NCI-H1436 (cell line): Measurements from ENCODE around the gene PDE6C.

Experiments
- DNase-seq: peaks from one replicate; lab custom pipeline; 2025; lab: John Stamatoyannopoulos, UW

PDE6C gene

DNA sequence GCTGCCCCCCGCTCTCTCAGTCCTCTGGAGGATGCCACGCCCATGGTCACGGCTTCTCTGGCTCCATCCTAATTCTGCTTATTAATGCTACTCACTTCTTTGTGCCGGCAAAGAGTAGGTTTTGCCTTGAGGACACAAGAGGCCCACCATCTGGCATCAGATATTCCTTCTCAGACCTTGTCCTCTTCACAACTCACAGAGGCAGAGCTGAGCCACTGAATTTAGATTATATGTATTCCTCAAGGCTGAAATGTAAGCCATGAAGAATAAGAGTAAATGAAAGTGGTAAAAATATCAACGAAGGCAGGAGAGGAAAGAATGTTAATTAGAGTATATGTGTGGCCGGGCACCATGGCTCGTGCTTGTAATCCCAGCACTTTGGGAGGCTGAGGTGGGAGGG lies 17.8 kb upstream of the PDE6C start:
- no peak for DNase-seq

DNA sequence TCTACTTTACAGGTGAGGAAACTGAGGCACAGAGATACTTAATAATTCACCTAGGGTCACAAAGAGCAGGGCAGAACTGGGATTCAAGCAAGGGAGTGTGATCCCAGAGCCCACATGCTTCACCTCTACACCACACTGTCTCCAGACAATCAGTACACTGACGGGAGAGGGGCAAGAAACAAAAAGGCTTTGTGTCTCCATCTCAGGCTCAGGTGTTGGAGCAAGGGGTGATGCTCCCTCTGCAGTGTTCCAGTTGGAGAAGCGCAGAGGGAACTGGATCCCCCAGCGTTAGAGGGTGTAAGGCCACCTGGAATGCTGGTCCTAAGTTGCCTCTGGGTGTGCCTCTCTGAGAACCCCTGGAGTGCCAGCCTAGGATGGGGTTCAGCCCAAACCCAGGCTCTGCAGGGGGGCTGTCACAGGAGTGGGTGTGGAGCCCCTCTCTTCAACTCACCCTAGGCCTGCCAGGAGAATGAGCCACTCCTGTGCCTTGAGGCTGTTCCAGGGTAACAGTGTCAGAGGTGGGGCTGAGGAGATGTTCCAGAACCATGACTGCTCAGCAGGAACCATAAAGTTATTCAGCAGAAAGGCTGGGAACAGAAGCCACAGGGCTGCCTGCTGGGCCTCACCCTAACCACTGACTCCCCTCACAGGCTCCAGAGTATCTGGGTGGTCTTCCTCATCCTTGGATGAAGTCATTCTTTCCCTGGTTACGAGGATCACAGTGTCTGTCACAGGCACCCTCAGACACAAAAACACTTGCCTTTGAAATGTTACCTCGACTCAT lies 16.8 kb upstream of the PDE6C start:
- DNase-seq, result no peak

DNA sequence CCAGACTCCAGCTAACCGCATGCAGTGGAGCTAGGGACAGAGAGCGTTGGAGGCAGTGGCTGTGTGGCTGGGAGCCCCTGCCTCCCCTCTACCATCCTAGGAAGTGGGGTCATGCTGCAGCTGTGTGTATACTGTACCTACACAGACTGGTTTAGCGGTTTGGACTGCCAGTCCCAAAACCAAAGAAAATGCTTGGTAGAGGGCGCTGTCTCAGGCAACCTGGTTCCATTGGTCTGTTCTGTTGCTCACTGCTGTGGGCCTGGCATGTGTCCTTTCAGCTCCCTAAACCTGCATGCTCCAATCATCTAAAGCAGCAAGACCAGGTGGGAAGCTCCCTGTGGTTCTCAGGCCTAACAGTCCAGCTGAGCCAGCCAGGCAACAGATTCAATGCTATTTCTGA lies 15.8 kb upstream of the PDE6C start:
- no peak for DNase-seq

DNA sequence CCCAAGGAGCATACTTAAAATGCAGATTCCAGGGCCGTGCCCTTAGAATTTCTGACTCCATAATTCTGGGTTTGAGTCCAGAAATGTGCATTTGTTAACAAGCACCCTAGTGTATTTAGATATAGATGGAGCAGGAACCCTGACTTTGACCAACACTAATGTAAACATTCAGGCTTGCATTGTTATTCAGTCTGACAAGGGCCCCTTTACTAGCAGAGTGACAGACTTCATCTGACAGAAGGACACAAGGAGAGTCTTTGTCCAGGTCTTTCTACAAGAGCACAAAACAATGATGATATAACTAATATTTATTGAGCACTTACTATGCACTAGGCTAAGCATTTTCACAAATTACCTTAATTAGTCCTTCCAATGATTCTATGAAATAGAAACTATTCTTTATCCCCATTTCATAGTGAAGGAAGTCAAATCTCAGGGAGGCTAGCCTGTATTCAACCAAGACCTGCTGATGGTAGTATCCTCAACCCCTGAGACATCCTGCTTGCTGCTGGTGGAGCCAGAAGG lies 15.2 kb upstream of the PDE6C start:
- no peak for DNase-seq

- no peak for DNase-seq
These were observed 14.2 kb upstream of the PDE6C start for GRCh38 chr10:93598157-93598556.

GRCh38 chr10:93599335-93599734 lies 13.0 kb upstream of the PDE6C start:
- DNase-seq, result no peak

- DNase-seq, result no peak
These were observed 12.6 kb upstream of the PDE6C start for GRCh38 chr10:93599778-93600177.

DNA sequence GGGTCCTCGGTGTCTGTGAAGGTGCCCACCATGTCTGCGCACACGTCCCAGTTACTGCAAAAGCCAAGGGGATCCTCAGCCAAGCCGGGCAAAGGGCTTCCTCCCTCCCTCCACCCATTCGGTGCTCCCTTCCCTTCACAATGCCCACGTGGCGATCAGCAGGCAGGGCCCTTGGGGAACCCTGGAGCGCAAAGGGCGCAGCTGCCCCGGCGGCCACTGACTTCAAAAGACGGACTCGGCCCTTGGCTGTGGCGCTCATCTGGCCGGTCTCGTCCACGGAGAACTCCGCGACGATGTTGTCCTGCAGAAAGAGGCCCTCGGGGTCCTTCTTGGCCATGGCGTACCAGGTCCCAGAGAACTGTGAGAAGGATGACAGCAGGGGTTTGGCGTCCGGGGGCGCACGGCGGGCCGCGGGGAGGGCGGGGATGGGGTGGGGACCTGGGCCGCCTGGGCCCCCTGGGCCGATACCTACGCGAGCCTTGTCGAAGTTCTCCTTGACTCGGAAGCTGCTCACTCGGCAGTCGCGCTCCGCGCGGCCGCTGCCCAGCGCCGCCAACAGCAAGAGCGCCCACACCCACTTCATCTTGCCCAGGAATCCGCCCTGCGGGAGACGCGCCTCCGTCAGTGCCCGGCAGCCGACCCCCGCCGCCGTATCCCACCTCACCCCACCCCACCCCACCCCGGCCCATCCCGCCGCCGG lies 11.7 kb upstream of the PDE6C start:
- no peak for DNase-seq

GRCh38 chr10:93601146-93601773 lies 11.1 kb upstream of the PDE6C start, which contains the start of gene RBP4:
Gene RBP4 (minus strand): TSS chr10:93601235. CDS start chr10:93601028, 207 bp downstream.
- no peak for DNase-seq

- DNase-seq, result no peak
These were observed 10.6 kb upstream of the PDE6C start for GRCh38 chr10:93601774-93602162.

GRCh38 chr10:93603023-93603422 lies 9.3 kb upstream of the PDE6C start:
- DNase-seq, result no peak

DNA sequence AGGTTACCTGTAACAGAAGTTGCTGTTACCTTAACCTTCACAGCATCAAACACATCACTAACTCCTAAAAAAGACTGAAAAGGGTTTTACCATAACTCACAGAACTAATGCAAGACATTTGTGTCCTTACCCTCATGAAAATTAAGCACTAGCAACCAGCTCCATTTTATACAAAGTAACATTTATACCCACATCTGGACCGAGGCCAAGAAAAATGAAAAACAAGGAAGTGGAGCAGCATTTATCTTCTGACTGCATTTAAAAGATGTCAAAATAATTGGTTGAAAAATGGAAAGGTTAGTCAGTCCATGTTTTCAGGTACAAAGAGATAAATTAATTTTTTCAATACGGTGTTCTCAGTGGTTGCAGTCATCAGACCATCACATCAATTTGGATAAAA lies 8.2 kb upstream of the PDE6C start:
- no peak for DNase-seq

GRCh38 chr10:93608421-93608820 lies 3.9 kb upstream of the PDE6C start:
- no peak for DNase-seq

DNA sequence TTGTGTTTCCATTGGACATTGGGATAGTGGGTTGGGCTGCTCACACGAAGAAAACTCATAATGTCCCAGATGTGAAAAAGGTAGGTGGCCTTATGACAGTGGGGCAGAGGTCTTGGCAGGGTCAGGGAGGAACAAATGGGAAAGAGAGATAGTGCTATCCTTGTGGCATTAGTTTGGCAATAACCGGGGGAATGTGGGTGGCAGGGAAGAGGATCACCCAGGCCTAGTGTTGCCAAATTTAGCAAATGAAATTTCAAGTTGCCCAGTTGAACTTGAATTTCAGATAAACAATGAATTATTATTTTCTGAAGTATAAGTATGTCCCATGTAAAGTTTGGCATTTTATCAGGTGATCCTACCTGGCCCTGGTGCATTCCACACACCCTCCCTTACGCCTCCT lies 789 bp downstream of the PDE6C start:
- no peak for DNase-seq

GRCh38 chr10:93614101-93614825 lies 1.9 kb downstream of the PDE6C start:
- no peak for DNase-seq

DNA sequence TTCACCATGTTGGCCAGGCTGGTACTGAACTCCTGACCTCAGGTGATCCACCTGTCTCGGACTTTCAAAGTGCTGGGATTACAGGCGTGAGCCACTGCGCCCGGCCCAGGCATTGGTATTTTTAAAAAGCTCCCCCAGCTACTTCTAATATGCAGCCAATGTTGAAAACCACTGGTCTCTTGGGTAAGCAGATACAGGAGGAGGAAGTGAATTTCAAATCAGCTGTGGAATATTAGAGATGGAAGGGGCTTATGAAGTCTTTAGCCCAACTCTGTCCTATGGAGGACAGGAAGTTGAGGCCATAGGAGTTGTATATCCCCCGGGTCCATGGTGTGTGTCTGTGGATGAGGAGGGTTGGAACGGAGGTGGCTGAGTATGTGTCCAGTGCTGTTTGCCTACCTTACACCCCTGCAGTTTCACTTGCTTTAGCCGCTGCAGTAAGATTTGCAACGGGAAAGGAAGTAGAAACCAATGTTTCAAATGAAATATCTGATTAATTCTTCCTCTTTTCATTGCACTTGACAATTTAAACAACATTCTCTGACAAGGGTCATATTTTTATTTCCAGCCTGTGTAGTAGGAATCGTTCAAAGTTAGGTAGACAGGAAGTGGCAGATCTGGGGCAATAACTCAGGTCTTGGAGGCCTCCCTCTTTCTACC lies 3.4 kb downstream of the PDE6C start:
- DNase-seq, result no peak

GRCh38 chr10:93620925-93621324 lies 8.6 kb downstream of the PDE6C start:
- DNase-seq, result no peak

GRCh38 chr10:93622942-93623341 lies 10.6 kb downstream of the PDE6C start:
- DNase-seq, result no peak

DNA sequence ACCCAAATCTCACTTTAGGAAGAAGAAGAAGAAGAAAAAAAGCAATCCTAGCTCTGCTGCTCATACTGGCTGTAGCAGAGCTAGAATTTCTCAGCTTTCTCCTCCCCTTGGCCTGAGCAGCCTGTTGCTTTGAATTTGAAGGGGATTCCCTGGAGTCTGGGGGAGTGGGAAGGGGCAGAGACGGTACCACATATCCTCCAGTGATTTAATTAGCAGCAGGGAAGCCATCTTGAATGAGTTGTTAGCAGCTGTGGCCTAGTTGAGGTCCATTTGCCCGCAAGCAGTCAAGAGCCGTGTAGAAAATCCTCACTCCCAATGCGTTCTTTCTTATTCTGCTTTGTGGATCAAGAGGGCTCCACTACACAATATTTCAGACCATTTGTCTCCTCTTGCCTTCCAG lies 16.5 kb downstream of the PDE6C start:
- DNase-seq, result no peak

DNA sequence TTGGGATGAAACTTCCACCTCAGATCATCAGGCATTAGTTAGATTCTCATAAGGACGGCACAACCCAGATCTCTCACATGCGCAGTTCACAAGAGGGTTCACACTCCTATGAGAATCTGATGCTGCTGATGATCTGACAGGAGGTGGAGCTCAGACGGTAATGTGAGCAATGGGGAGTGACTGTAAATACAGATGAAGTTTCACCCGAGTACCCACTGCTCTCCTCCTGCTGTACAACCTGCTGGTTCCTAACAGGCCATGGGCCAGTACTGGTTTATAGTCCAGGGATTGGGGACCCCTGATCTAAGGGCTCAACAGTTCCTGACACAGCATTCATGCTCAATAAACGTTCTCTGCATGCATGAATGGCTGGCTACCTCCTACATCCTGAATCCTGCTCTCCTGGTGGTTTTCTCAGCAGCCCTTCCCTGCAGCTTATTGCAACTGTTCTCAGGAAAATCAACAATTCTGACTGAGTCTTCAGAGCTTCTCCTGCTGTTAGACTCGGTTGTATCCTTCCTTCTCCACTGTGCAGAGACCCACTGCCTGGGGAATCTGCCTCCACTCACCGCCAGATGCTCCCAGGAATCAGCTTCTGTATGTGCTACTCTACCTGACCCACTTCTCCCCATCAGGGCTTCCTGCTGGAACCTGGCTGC lies 17.4 kb downstream of the PDE6C start:
- DNase-seq, result no peak
